Stomach (tissue), 9 donors: ENCODE results near the gene AKAP4. TPM values are rescaled to one million over a fixed set of nuclear protein-coding genes. Genes with fewer than 3 reads are reported as not detected.

Experiments used
- DNase-seq, 2 donors: peaks; one replicate each; pipeline versions ENCODE4 v3.0.0 to v3.0.0-alpha.2; 2013 to 2019
- H3K27ac ChIP-seq, 5 donors: fragments of 200-600 bp in 4 of 5; sonication (generic) in 4 of 5; one replicate each; pipeline ENCODE4 v1.5.1; 2013 to 2019; ENCODE audit warnings: mild to moderate bottlenecking in 1 of 5, moderate library complexity in 1 of 5
- H3K27me3 ChIP-seq, 3 donors: fragments of 200-600 bp; sonication (generic); one replicate each; pipeline ENCODE4 v1.5.1; 2017 to 2019; ENCODE audit warnings: mixed run types in 1 of 3
- H3K36me3 ChIP-seq, 4 donors: fragments of 200-600 bp; sonication (generic); 1 replicate in 3 of 4; 2 replicates in 1 of 4; pipeline ENCODE4 v1.5.1; 2016 to 2019
- H3K4me1 ChIP-seq, 4 donors: fragments of 200-600 bp; sonication (generic); one replicate each; pipeline ENCODE4 v1.5.1; 2016 to 2019
- H3K4me3 ChIP-seq, 4 donors: fragments of 200-600 bp; sonication (generic) in 3 of 4; one replicate each; pipeline ENCODE4 v1.5.1; 2016 to 2019; ENCODE audit warnings: mild to moderate bottlenecking in 1 of 4
- H3K9me3 ChIP-seq, 4 donors: fragments of 200-600 bp; sonication (generic); one replicate each; pipeline ENCODE4 v1.5.1; 2016 to 2019
- CTCF ChIP-seq, 7 experiments: fragments of 450-650 bp in 4 of 7; fragments of 200-600 bp in 3 of 7; sonication (generic) in 3 of 7; IDR thresholded peaks; one replicate each; pipeline ENCODE4 v1.5.1; 2016 to 2019; ENCODE audit warnings: antibody characterized with exemption in 7 of 7, control low read depth in 2 of 7, mild to moderate bottlenecking in 1 of 7
- EP300 ChIP-seq: sonication (generic); formaldehyde crosslinking; IDR thresholded peaks from one replicate; pipeline ENCODE4 v1.6.1; 2017; ENCODE audit warnings: antibody characterized with exemption
- POLR2A ChIP-seq, 4 donors: fragments of 450-650 bp; IDR thresholded peaks; one replicate each; pipeline ENCODE4 v1.6.1; 2016; ENCODE audit warnings: antibody characterized with exemption in 4 of 4, control low read depth in 2 of 4, mild to moderate bottlenecking in 1 of 4, moderate library complexity in 1 of 4
- POLR2AphosphoS5 ChIP-seq, 3 donors: sonication (generic); formaldehyde crosslinking; IDR thresholded peaks; one replicate each; pipeline ENCODE4 v1.6.1; 2016; ENCODE audit warnings: antibody characterized with exemption in 3 of 3
- WGBS, 5 donors: extraction: QIAGEN DNeasy Blood & Tissue Kit in 3 of 5; methylation state at CpG; one replicate each; pipeline versions ENCODE4 v1.1.5 to v1.1.7; 2013 to 2018; 5-methylcytosine and 5-hydroxymethylcytosine counted together
- intact Hi-C: fragments of 100-400 bp; cut with DNase I; formaldehyde crosslinking; loops from one replicate; pipeline ENCODE4 v1.15.1; 2023; ENCODE audit warnings: low total_unique reads
- polyA plus RNA-seq, 3 donors: library from polyadenylated mRNA; stranded (reverse); fragments of 200-250 nt; gene quantifications; one replicate each; pipeline ENCODE4 v1.2.3, GENCODE V29; 2013
- total RNA-seq, 5 donors: library from RNA; depleted of rRNA; stranded (reverse); fragments of >200 nt; gene quantifications; one replicate each; pipeline versions ENCODE4 v1.1.0 to v1.2.3, GENCODE V29; 2014 to 2016
- donor health status: healthy with polysubstance abuse.
- donor health status: Bipolar disorder and iron deficiency.
- donor health status: healthy.

Gene AKAP4
- total and polyA plus RNA-seq, 8 donors = not detected

GRCh38 chrX:50165727-50166126 is 35.1 kb downstream of the AKAP4 start:
- intact Hi-C loops = no loop called here
- H3K4me3 ChIP-seq = no peak overlapping the region
- no peak overlapping the region for H3K27ac ChIP-seq
- H3K36me3 ChIP-seq = no peaks in the 10 kb centered on the region
- no peaks in the 10 kb centered on the region for H3K4me1 ChIP-seq
- no peaks in the 10 kb centered on the region for H3K27me3 ChIP-seq
- H3K9me3 ChIP-seq = no peaks in the 10 kb centered on the region
- no peak for TF ChIP-seq EP300
- no peak for TF ChIP-seq CTCF (IDR thresholded peaks at IDR 0.05)
- TF ChIP-seq POLR2A (IDR thresholded peaks at IDR 0.05) = no peak
- TF ChIP-seq POLR2AphosphoS5 (IDR thresholded peaks at IDR 0.05) = no peak
- WGBS, 5 donors = 66 to 78% (median 72%) methylated on average over 5 of the region's 5 CpGs
- no peak for DNase-seq

GRCh38 chrX:50161127-50161526 is 39.7 kb downstream of the AKAP4 start:
- Histone ChIP-seq H3K4me1 (no peaks in the 10 kb centered on the region), H3K36me3 (no peaks in the 10 kb centered on the region), H3K4me3 (no peak overlapping the region), H3K27me3 (no peaks in the 10 kb centered on the region), H3K9me3 (no peaks in the 10 kb centered on the region), H3K27ac (no peak overlapping the region)
- TF ChIP-seq EP300 (no peak), POLR2A (IDR thresholded peaks at IDR 0.05) (no peak), CTCF (IDR thresholded peaks at IDR 0.05) (no peak), POLR2AphosphoS5 (IDR thresholded peaks at IDR 0.05) (no peak)
- DNase-seq = no peak
- intact Hi-C loops = no loop called here
- 57 to 77% (median 63%) methylated on average over 3 of the region's 3 CpGs for WGBS, 5 donors

GRCh38 chrX:50158593-50158992 is 42.2 kb downstream of the AKAP4 start:
- peak in 1 of 2 donors; percentile 16 for DNase-seq
- Histone ChIP-seq H3K4me3 (no peak overlapping the region), H3K27ac (no peak overlapping the region), H3K9me3 (no peaks in the 10 kb centered on the region), H3K36me3 (no peaks in the 10 kb centered on the region), H3K4me1 (no peaks in the 10 kb centered on the region), H3K27me3 (no peaks in the 10 kb centered on the region)
- intact Hi-C loops = no loop called here
- WGBS, 5 donors = 22 to 42% (median 25%) methylated on average over 1 of the region's 1 CpG
- TF ChIP-seq CTCF (IDR thresholded peaks at IDR 0.05) (no peak), POLR2A (IDR thresholded peaks at IDR 0.05) (no peak), POLR2AphosphoS5 (IDR thresholded peaks at IDR 0.05) (no peak), EP300 (no peak)

GRCh38 chrX:50157545-50158135 is 43.2 kb downstream of the AKAP4 start:
- Histone ChIP-seq H3K27me3 (no peaks in the 10 kb centered on the region), H3K9me3 (no peaks in the 10 kb centered on the region), H3K36me3 (no peaks in the 10 kb centered on the region), H3K27ac (no peak overlapping the region), H3K4me3 (no peak overlapping the region), H3K4me1 (no peaks in the 10 kb centered on the region)
- no peak for TF ChIP-seq POLR2A (IDR thresholded peaks at IDR 0.05)
- TF ChIP-seq EP300 = no peak
- intact Hi-C loops = no loop called here
- peak in 1 of 2 donors; percentile 25 for DNase-seq
- 36 to 57% (median 52%) methylated on average over 2 to 4 of the region's 4 CpGs for WGBS, 5 donors

GRCh38 chrX:50154429-50154828 is 46.4 kb downstream of the AKAP4 start:
- Histone ChIP-seq H3K9me3 (no peaks in the 10 kb centered on the region), H3K4me3 (no peak overlapping the region), H3K36me3 (no peaks in the 10 kb centered on the region), H3K4me1 (no peaks in the 10 kb centered on the region), H3K27me3 (no peaks in the 10 kb centered on the region), H3K27ac (no peak overlapping the region)
- peak in 1 of 2 donors; percentile 40 for DNase-seq
- intact Hi-C loops = no loop called here
- 24 to 71% (median 59%) methylated on average over 1 of the region's 1 CpG for WGBS, 5 donors
- no peak for TF ChIP-seq POLR2A (IDR thresholded peaks at IDR 0.05)
- no peak for TF ChIP-seq EP300
- no peak for TF ChIP-seq POLR2AphosphoS5 (IDR thresholded peaks at IDR 0.05)
- no peak for TF ChIP-seq CTCF (IDR thresholded peaks at IDR 0.05)
